Stomach (tissue), 4 donors: ENCODE results near the gene IER5L.
A peak's percentile ranks its signal among the peaks of the same experiment; 100 is the strongest.

Experiments
- CTCF ChIP-seq, 7 experiments: fragments of 450-650 bp in 4 of 7; fragments of 200-600 bp in 3 of 7; sonication (generic) in 3 of 7; IDR thresholded peaks; one replicate each; pipeline ENCODE4 v1.5.1; 2016 to 2019; ENCODE audit warnings: antibody characterized with exemption in 7 of 7, control low read depth in 2 of 7, mild to moderate bottlenecking in 1 of 7
- EP300 ChIP-seq: sonication (generic); formaldehyde crosslinking; IDR thresholded peaks from one replicate; pipeline ENCODE4 v1.6.1; 2017; ENCODE audit warnings: antibody characterized with exemption
- POLR2A ChIP-seq, 4 donors: fragments of 450-650 bp; IDR thresholded peaks; one replicate each; pipeline ENCODE4 v1.6.1; 2016; ENCODE audit warnings: antibody characterized with exemption in 4 of 4, control low read depth in 2 of 4, mild to moderate bottlenecking in 1 of 4, moderate library complexity in 1 of 4

- TF ChIP-seq CTCF (IDR thresholded peaks at IDR 0.05) (no peak), EP300 (no peak), POLR2A (IDR thresholded peaks at IDR 0.05) (peak in 2 of 4 donors; percentile 23 to 24)
Measured at GRCh38 chr9:129174724-129175514, 3.1 kb downstream of the IER5L start.
